Ishikawa (cell line): ENCODE results near the gene CYP24A1.

Experiments used
- CEBPB ChIP-seq: IDR thresholded peaks from 2 replicates; pipeline ENCODE4 v1.6.1; 2012
- CREB1 ChIP-seq: IDR thresholded peaks from 2 replicates; pipeline ENCODE4 v1.6.1; 2012; ENCODE audit warnings: low read depth
- EGR1 ChIP-seq: IDR thresholded peaks from 2 replicates; pipeline ENCODE4 v1.6.1; 2012
- EP300 ChIP-seq: IDR thresholded peaks from 2 replicates; pipeline ENCODE4 v1.6.1; 2012; ENCODE audit warnings: borderline replicate concordance
- FOXM1 ChIP-seq: IDR thresholded peaks from 2 replicates; pipeline ENCODE4 v1.6.1; 2012; ENCODE audit warnings: low read depth, borderline replicate concordance
- NFIC ChIP-seq: IDR thresholded peaks from 2 replicates; pipeline ENCODE4 v1.6.1; 2012
- RAD21 ChIP-seq: IDR thresholded peaks from 2 replicates; pipeline ENCODE4 v1.6.1; 2012; ENCODE audit warnings: low read depth
- TAF1 ChIP-seq: IDR thresholded peaks from 2 replicates; pipeline ENCODE4 v1.6.1; 2012; ENCODE audit warnings: low read depth, mild to moderate bottlenecking
- TCF12 ChIP-seq: IDR thresholded peaks from 2 replicates; pipeline ENCODE4 v1.6.1; 2012; ENCODE audit warnings: low read depth
- TEAD4 ChIP-seq: IDR thresholded peaks from 2 replicates; pipeline ENCODE4 v1.6.1; 2012
- YY1 ChIP-seq: IDR thresholded peaks from 2 replicates; pipeline ENCODE4 v1.6.1; 2012; ENCODE audit warnings: low read depth
- ZBTB7A ChIP-seq: IDR thresholded peaks from 2 replicates; pipeline ENCODE4 v1.6.1; 2012; ENCODE audit warnings: low read depth
- TF ChIP-seq, protein P1 (sequence below): IDR thresholded peaks from 2 replicates; pipeline ENCODE4 v1.6.1; 2012
- TF ChIP-seq, protein P2 (sequence below): IDR thresholded peaks from 2 replicates; pipeline ENCODE4 v1.6.1; 2012; ENCODE audit warnings: low read depth, mild to moderate bottlenecking
- TF ChIP-seq, protein P3 (sequence below): IDR thresholded peaks from 2 replicates; pipeline ENCODE4 v1.6.1; 2012

The CYP24A1 gene

GRCh38 chr20:54167909-54168872 is 5.6 kb downstream of the CYP24A1 start:
- TF ChIP-seq EP300 (no peak), TEAD4 (no peak)
- TF ChIP-seq, protein P1, sequence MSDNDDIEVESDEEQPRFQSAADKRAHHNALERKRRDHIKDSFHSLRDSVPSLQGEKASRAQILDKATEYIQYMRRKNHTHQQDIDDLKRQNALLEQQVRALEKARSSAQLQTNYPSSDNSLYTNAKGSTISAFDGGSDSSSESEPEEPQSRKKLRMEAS: no peak

- TF ChIP-seq YY1 (no peak), NFIC (no peak), TEAD4 (no peak), TCF12 (no peak), CREB1 (no peak), EP300 (no peak), FOXM1 (no peak), ZBTB7A (no peak)
- TF ChIP-seq, protein P2, sequence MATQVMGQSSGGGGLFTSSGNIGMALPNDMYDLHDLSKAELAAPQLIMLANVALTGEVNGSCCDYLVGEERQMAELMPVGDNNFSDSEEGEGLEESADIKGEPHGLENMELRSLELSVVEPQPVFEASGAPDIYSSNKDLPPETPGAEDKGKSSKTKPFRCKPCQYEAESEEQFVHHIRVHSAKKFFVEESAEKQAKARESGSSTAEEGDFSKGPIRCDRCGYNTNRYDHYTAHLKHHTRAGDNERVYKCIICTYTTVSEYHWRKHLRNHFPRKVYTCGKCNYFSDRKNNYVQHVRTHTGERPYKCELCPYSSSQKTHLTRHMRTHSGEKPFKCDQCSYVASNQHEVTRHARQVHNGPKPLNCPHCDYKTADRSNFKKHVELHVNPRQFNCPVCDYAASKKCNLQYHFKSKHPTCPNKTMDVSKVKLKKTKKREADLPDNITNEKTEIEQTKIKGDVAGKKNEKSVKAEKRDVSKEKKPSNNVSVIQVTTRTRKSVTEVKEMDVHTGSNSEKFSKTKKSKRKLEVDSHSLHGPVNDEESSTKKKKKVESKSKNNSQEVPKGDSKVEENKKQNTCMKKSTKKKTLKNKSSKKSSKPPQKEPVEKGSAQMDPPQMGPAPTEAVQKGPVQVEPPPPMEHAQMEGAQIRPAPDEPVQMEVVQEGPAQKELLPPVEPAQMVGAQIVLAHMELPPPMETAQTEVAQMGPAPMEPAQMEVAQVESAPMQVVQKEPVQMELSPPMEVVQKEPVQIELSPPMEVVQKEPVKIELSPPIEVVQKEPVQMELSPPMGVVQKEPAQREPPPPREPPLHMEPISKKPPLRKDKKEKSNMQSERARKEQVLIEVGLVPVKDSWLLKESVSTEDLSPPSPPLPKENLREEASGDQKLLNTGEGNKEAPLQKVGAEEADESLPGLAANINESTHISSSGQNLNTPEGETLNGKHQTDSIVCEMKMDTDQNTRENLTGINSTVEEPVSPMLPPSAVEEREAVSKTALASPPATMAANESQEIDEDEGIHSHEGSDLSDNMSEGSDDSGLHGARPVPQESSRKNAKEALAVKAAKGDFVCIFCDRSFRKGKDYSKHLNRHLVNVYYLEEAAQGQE: no peak
These were observed 6.7 kb downstream of the CYP24A1 start for GRCh38 chr20:54166987-54167662.

GRCh38 chr20:54165803-54166202 is 8.0 kb downstream of the CYP24A1 start:
- no peak for TF ChIP-seq NFIC
- no peak for TF ChIP-seq TCF12
- TF ChIP-seq, protein P2: no peak
- no peak for TF ChIP-seq EGR1
- TF ChIP-seq, protein P3, sequence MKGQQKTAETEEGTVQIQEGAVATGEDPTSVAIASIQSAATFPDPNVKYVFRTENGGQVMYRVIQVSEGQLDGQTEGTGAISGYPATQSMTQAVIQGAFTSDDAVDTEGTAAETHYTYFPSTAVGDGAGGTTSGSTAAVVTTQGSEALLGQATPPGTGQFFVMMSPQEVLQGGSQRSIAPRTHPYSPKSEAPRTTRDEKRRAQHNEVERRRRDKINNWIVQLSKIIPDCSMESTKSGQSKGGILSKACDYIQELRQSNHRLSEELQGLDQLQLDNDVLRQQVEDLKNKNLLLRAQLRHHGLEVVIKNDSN: no peak
- no peak for TF ChIP-seq TAF1
- no peak for TF ChIP-seq EP300
- TF ChIP-seq FOXM1: no peak

GRCh38 chr20:54165014-54165413 is 8.8 kb downstream of the CYP24A1 start:
- TF ChIP-seq EGR1 (no peak), TCF12 (no peak), TAF1 (no peak), ZBTB7A (no peak)
- TF ChIP-seq, protein P2: no peak

DNA sequence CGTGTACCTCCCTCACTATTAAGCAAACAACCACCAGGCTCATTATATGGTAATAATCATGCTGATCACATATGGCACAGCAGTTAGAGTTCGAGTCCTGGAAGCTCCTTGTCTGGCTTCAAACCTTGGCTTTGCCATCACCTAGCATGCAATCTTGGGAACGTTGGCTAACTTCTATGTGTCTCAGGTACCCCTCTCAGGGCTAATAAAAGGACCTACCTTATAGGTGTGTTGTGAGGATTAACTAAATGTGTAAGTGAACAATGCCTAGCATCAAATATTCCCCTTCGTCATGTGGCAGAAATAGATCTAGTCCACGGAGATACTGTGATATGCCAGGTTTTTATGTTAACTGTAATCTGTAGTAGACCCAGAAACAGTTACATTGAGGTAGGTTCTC is 10.4 kb downstream of the CYP24A1 start:
- TF ChIP-seq FOXM1 (no peak), TAF1 (no peak), EP300 (no peak), RAD21 (no peak), CREB1 (no peak), TCF12 (no peak), NFIC (no peak), TEAD4 (no peak), CEBPB (no peak), YY1 (no peak), ZBTB7A (no peak), EGR1 (no peak)
- TF ChIP-seq, protein P1: no peak
- TF ChIP-seq, protein P3: no peak
- TF ChIP-seq, protein P2: no peak
